GM19395 (cell line): ENCODE measurements around the gene C5orf47.
"Not testable (repeated sequence)": the region's sequence is repeated elsewhere in the genome, so short reads cannot be mapped to it uniquely, and the experiment has no call there.

Experiments
- ATAC-seq: cut with Tn5 transposase; IDR thresholded peaks from one replicate; pipeline ENCODE4 v1.9.1; 2021; ENCODE audit warnings: mild to moderate bottlenecking, moderate library complexity; ENCODE audit not compliant: unreplicated experiment

The C5orf47 gene

GRCh38 chr5:173969167-173970049 is 19.6 kb upstream of the C5orf47 start:
- no peak for ATAC-seq

- ATAC-seq, result no peak
Measured at GRCh38 chr5:173970878-173971650, 17.9 kb upstream of the C5orf47 start.

GRCh38 chr5:173971681-173972345 is 17.2 kb upstream of the C5orf47 start:
- ATAC-seq, result no peak

- no peak for ATAC-seq
Measured at GRCh38 chr5:173972607-173972924, 16.4 kb upstream of the C5orf47 start.

GRCh38 chr5:173972925-173973615 is 15.9 kb upstream of the C5orf47 start:
- peak; percentile 90 for ATAC-seq

GRCh38 chr5:173973616-173973969 is 15.4 kb upstream of the C5orf47 start:
- ATAC-seq, result peak; percentile 31

GRCh38 chr5:173974688-173975239 is 14.2 kb upstream of the C5orf47 start:
- no peak for ATAC-seq

- no peak for ATAC-seq
Measured at GRCh38 chr5:173981185-173981761, 7.7 kb upstream of the C5orf47 start.

GRCh38 chr5:173984218-173984617 is 4.8 kb upstream of the C5orf47 start:
- no peak for ATAC-seq

- ATAC-seq, result no peak
Measured at GRCh38 chr5:173989432-173990082, 587 bp downstream of the C5orf47 start.

- ATAC-seq, result no peak
Measured at GRCh38 chr5:173997331-173997730, 8.4 kb downstream of the C5orf47 start.

- ATAC-seq, result no peak
Measured at GRCh38 chr5:173998531-173998930, 9.6 kb downstream of the C5orf47 start.

- ATAC-seq, result no peak
Measured at GRCh38 chr5:174000076-174000475, 11.1 kb downstream of the C5orf47 start.

- ATAC-seq, result no peak
Measured at GRCh38 chr5:174003795-174004194, 14.8 kb downstream of the C5orf47 start.

GRCh38 chr5:174008922-174009321 is 20.0 kb downstream of the C5orf47 start:
- ATAC-seq, result no peak

- ATAC-seq, result no peak
Measured at GRCh38 chr5:174010365-174010764, 21.4 kb downstream of the C5orf47 start.

- no peak for ATAC-seq
Measured at GRCh38 chr5:174011441-174011840, 22.5 kb downstream of the C5orf47 start.

GRCh38 chr5:174020069-174020927 is 31.3 kb downstream of the C5orf47 start:
- not testable (repeated sequence) for ATAC-seq

- ATAC-seq, result no peak
Measured at GRCh38 chr5:174020928-174021304, 31.9 kb downstream of the C5orf47 start.
